Activated naive CD8-positive, alpha-beta T cell (primary cell): ENCODE data around the gene NHLRC1.
"Not testable (repeated sequence)": the region's sequence is repeated elsewhere in the genome, so short reads cannot be mapped to it uniquely, and the experiment has no call there.

Source experiments
- H3K27ac Mint-ChIP-seq: one replicate; pipeline ENCODE4 v1.8.0; 2021; ENCODE audit warnings: mixed read lengths
- H3K27me3 Mint-ChIP-seq: one replicate; pipeline ENCODE4 v1.8.0; 2021; ENCODE audit warnings: mixed read lengths
- H3K36me3 Mint-ChIP-seq: one replicate; pipeline ENCODE4 v1.8.0; 2021; ENCODE audit warnings: mixed read lengths
- H3K4me1 Mint-ChIP-seq: one replicate; pipeline ENCODE4 v1.8.0; 2021; ENCODE audit warnings: low read depth, mixed read lengths
- H3K4me3 Mint-ChIP-seq: one replicate; pipeline ENCODE4 v1.8.0; 2021; ENCODE audit warnings: mild to moderate bottlenecking, mixed read lengths
- H3K9me3 Mint-ChIP-seq: one replicate; pipeline ENCODE4 v1.8.0; 2021; ENCODE audit warnings: low read depth, mixed read lengths

NHLRC1 gene

DNA sequence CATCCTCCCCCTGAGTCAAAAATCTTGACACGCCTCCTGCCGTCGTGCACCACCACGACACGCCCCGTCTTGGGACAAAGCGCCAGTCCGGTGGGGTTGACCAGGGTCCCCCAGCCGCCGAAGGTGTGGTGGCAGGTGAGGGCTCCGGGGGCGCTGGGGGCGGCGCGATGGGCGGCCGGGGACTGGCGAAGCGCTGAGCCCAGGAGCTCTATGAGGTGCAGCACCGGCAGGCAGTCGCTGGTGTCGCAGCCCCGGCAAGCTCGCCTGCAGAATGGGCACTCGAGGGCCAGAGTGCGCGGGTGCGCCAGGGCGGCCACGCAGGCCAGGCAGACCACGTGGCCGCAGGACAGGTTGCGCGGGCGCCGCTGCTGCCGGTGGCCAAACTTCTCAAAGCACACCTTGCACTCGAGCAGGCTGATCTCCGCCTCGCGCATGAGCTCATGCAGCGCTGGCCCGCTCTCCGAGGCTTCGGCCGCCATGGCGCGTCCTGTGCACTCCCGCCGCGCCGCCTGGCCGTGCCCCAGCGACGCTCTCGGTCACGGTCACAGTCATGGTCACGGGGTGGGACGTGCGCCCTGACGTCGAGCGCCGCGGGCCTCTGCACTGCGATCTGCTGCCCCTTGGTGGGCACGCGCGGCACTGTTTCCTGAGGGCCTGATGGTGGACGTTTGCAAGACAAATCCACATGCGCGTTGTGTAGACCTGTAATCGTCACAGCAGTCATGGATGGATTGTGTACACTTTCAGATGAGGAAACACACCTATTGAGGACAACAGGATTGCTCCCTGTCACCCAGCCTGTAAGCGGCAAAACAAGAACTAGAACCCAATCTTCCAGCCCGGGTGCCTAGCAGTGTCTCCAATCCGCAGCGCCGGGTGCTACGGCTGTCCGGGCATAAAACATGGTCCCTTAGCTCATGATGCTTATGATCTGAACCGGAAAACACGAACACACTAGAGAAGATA, at the start of gene NHLRC1:
NHLRC1 (minus strand) TSS at position 550 of the 966 bp plus-strand sequence; CDS start at position 479, 71 bp downstream.
- H3K27me3 Mint-ChIP-seq = peaks cover 14% of the 10 kb centered on the region
- peak within 1 kb of the TSS; percentile 50 for H3K27ac Mint-ChIP-seq
- H3K4me1 Mint-ChIP-seq = peaks cover 8% of the 10 kb centered on the region
- peaks cover 11% of the 10 kb centered on the region for H3K36me3 Mint-ChIP-seq
- peak within 1 kb of the TSS; percentile 84 for H3K4me3 Mint-ChIP-seq
- peaks cover 12% of the 10 kb centered on the region for H3K9me3 Mint-ChIP-seq

DNA sequence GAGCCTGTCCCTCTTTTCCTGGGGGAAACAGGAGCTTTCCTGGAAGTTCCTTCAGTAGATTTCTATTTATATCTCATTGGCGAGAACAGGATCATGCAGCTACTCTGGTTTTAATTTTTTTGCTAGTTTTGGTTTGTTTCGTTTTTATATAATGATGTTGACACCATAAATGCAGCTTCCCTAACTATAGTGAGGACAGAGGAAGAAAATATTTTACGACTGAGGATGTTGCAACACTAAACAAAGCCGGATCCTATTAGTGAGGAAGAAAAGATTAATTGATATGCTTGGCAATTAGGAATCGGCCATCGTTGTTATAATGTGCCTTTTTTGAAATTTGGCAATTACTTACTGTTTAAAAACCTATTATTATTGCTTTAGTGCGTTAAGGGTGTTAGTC, 49.4 kb upstream of the NHLRC1 start:
- no peak overlapping the region for H3K4me3 Mint-ChIP-seq
- no peaks in the 10 kb centered on the region for H3K27me3 Mint-ChIP-seq
- H3K36me3 Mint-ChIP-seq = peaks cover 45% of the 10 kb centered on the region
- no peak overlapping the region for H3K27ac Mint-ChIP-seq
- peaks cover 7% of the 10 kb centered on the region for H3K9me3 Mint-ChIP-seq
- H3K4me1 Mint-ChIP-seq = peaks cover 5% of the 10 kb centered on the region

- H3K36me3 Mint-ChIP-seq = peaks cover 21% of the 10 kb centered on the region
Measured at GRCh38 chr6:18168264-18168663, 45.8 kb upstream of the NHLRC1 start.

DNA sequence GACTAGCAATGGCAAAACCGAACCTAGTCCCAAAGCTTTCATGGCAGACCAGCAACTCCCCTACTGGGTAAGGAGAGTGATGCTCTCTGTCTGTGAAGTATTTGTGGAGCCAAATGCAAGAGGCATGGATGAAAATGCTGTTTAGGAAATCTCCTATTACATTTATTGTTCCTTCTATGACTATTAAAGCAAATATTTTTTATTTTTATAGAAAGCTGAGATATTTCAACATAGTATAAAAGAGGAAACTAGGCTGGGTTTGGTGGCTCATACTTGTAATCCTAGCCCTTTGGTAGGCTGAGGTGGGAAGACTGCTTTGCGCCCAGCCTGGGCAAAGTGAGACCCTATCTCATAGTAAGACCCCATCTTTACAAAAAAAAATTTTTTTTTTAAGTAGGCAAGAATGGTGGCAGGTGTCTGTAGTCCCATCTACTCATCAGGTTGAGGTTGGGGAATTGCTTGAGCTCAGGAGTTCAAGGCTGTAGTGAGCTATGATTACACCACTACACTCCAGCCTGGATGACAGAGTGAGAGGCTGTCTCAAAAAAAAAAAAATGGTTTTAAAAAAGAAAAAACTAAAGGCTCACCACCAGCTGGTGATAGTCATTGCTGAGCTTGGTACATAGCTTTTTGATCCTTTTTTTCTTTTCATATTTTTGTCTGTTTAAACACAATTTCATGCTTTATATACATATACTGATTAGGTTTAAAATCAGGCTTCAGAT, 44.0 kb upstream of the NHLRC1 start:
- Mint-ChIP-seq H3K36me3 (peaks cover 23% of the 10 kb centered on the region), H3K4me1 (no peaks in the 10 kb centered on the region), H3K27ac (no peak overlapping the region), H3K9me3 (peaks cover 7% of the 10 kb centered on the region), H3K4me3 (no peak overlapping the region), H3K27me3 (no peaks in the 10 kb centered on the region)

More at GRCh38 chr6:18168264-18168663, 45.8 kb upstream of the NHLRC1 start:
- Mint-ChIP-seq H3K27me3 (no peaks in the 10 kb centered on the region), H3K27ac (no peak overlapping the region), H3K4me3 (no peak overlapping the region), H3K4me1 (no peaks in the 10 kb centered on the region), H3K9me3 (peaks cover 7% of the 10 kb centered on the region)

- H3K36me3 Mint-ChIP-seq = peaks cover 24% of the 10 kb centered on the region
- H3K9me3 Mint-ChIP-seq = peaks cover 7% of the 10 kb centered on the region
- H3K4me1 Mint-ChIP-seq = no peaks in the 10 kb centered on the region
- no peak overlapping the region for H3K27ac Mint-ChIP-seq
- H3K4me3 Mint-ChIP-seq = no peak overlapping the region
- no peaks in the 10 kb centered on the region for H3K27me3 Mint-ChIP-seq
Measured at GRCh38 chr6:18165751-18166150, 43.3 kb upstream of the NHLRC1 start.

GRCh38 chr6:18162401-18162800, 39.9 kb upstream of the NHLRC1 start:
- Mint-ChIP-seq H3K27me3 (no peaks in the 10 kb centered on the region), H3K36me3 (peaks cover 16% of the 10 kb centered on the region), H3K9me3 (no peaks in the 10 kb centered on the region), H3K4me3 (no peak overlapping the region), H3K27ac (no peak overlapping the region), H3K4me1 (peaks cover 6% of the 10 kb centered on the region)

- H3K27me3 Mint-ChIP-seq = no peaks in the 10 kb centered on the region
- no peak overlapping the region for H3K27ac Mint-ChIP-seq
- H3K9me3 Mint-ChIP-seq = no peaks in the 10 kb centered on the region
- peaks cover 9% of the 10 kb centered on the region for H3K4me1 Mint-ChIP-seq
- H3K36me3 Mint-ChIP-seq = peaks cover 16% of the 10 kb centered on the region
- no peak overlapping the region for H3K4me3 Mint-ChIP-seq
Measured at GRCh38 chr6:18161431-18161830, 39.0 kb upstream of the NHLRC1 start.

GRCh38 chr6:18160911-18161310, 38.4 kb upstream of the NHLRC1 start:
- Mint-ChIP-seq H3K27ac (no peak overlapping the region), H3K4me3 (no peak overlapping the region), H3K27me3 (no peaks in the 10 kb centered on the region), H3K9me3 (no peaks in the 10 kb centered on the region), H3K36me3 (peaks cover 16% of the 10 kb centered on the region), H3K4me1 (peaks cover 14% of the 10 kb centered on the region)

- H3K9me3 Mint-ChIP-seq = no peaks in the 10 kb centered on the region
- H3K36me3 Mint-ChIP-seq = no peaks in the 10 kb centered on the region
- H3K27me3 Mint-ChIP-seq = no peaks in the 10 kb centered on the region
- H3K4me1 Mint-ChIP-seq = peaks cover 36% of the 10 kb centered on the region
- peak overlapping the region; percentile 97 for H3K4me3 Mint-ChIP-seq
- peak overlapping the region; percentile 62 for H3K27ac Mint-ChIP-seq
Measured at GRCh38 chr6:18155864-18156421, 33.5 kb upstream of the NHLRC1 start.

DNA sequence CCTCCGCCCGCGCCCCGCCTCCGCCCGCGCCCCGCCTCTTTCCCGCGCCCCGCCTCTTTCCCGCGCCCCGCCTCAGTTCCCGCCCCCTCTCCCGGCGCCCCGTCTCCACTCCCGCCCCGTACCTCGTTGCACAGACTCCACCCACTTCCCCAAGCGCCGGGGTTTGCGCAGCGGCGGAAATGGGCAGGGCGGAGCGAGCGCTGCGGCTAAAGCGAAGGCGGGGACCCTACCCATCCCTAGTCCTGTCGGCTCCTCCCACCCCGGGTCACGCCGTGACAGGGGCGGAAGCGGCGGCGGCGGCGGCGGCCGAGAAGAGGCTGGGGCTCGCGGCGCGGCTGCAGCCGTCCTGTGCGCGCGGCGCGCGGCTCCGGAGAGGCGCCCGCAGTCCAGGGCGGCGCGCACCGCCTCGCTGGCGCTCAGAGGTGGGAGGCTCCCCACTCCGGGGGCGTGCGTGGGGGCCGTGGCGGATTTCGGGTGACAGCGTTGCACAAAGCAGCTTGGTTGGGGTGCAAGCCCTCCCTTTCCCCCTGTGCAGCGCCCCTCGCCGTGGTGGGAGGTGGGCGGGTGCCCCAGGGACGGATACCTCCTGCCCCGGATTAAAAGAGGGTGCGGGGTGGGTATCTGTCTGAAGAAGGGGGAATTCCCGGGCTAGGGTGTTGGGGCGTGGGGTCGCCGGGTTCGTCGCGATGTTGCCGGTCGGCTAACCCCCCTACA, 32.8 kb upstream of the NHLRC1 start, which contains the start of gene KDM1B:
KDM1B (plus strand) TSS at position 273 of the 714 bp plus-strand sequence. CDS start 4,474 bp downstream, outside the sequence.
- no peaks in the 10 kb centered on the region for H3K36me3 Mint-ChIP-seq
- peak within 1 kb of the TSS; percentile 97 for H3K4me3 Mint-ChIP-seq
- no peaks in the 10 kb centered on the region for H3K9me3 Mint-ChIP-seq
- H3K4me1 Mint-ChIP-seq = peaks cover 36% of the 10 kb centered on the region
- H3K27me3 Mint-ChIP-seq = no peaks in the 10 kb centered on the region
- peak within 1 kb of the TSS; percentile 84 for H3K27ac Mint-ChIP-seq

GRCh38 chr6:18154507-18155149, 32.2 kb upstream of the NHLRC1 start, which contains the start of gene TPMT:
TPMT (minus strand) TSS chr6:18155077; CDS start chr6:18149127, 5,950 bp downstream.
- Mint-ChIP-seq H3K27me3 (no peaks in the 10 kb centered on the region), H3K36me3 (no peaks in the 10 kb centered on the region), H3K27ac (peak within 1 kb of the TSS; percentile 84), H3K9me3 (no peaks in the 10 kb centered on the region), H3K4me3 (peak within 1 kb of the TSS; percentile 97), H3K4me1 (peaks cover 36% of the 10 kb centered on the region)

- peak overlapping the region; percentile 49 for H3K4me3 Mint-ChIP-seq
- H3K27me3 Mint-ChIP-seq = no peaks in the 10 kb centered on the region
- no peaks in the 10 kb centered on the region for H3K9me3 Mint-ChIP-seq
- H3K4me1 Mint-ChIP-seq = peaks cover 30% of the 10 kb centered on the region
- H3K27ac Mint-ChIP-seq = no peak overlapping the region
- H3K36me3 Mint-ChIP-seq = peaks cover 7% of the 10 kb centered on the region
Measured at GRCh38 chr6:18153311-18153703, 30.8 kb upstream of the NHLRC1 start.

GRCh38 chr6:18151801-18152200, 29.3 kb upstream of the NHLRC1 start:
- Mint-ChIP-seq H3K9me3 (no peaks in the 10 kb centered on the region), H3K4me3 (no peak overlapping the region), H3K27ac (no peak overlapping the region), H3K36me3 (peaks cover 16% of the 10 kb centered on the region), H3K4me1 (peaks cover 36% of the 10 kb centered on the region), H3K27me3 (no peaks in the 10 kb centered on the region)

DNA sequence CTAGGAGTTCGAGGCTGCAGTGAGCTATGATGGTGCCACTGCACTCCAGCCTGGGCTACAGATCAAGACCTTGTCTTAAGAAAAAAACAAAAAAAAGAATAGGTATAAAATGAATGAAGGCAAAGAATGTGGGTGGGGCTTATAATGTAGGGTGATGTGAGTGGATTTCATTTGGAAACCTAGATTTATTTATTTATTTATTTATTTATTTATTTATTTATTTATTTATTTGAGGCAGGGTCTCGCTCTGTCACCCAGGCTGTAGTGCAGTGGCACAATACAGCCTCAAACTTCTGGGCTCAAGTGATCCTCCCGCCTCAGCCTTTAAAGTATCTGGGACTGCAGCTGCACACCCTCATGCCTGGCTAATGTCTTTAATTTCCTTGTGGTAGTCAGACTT, 28.9 kb upstream of the NHLRC1 start:
- not testable (repeated sequence) for H3K27me3 Mint-ChIP-seq, H3K4me3 Mint-ChIP-seq, H3K9me3 Mint-ChIP-seq, H3K27ac Mint-ChIP-seq
- Mint-ChIP-seq H3K36me3 (peaks cover 16% of the 10 kb centered on the region), H3K4me1 (peaks cover 33% of the 10 kb centered on the region)
